GM12891 (cell line): ENCODE measurements around the gene ATXN1.

Experiments
- POLR2A ChIP-seq: IDR thresholded peaks from 2 replicates; pipeline ENCODE4 v1.6.1; 2011; ENCODE audit warnings: low read depth, low read length, control low read depth
- POLR2AphosphoS5 ChIP-seq: IDR thresholded peaks from 2 replicates; pipeline ENCODE4 v1.6.1; 2011; ENCODE audit warnings: low read depth, low read length, control low read depth

- TF ChIP-seq POLR2A, result no peak
- no peak for TF ChIP-seq POLR2AphosphoS5
Measured at GRCh38 chr6:16442031-16442430, 319.2 kb downstream of the ATXN1 start.
